ENCODE data around the gene CYLD. TPM values are rescaled to one million over a fixed set of nuclear protein-coding genes. Genes with fewer than 3 reads are reported as not detected.

Gene CYLD
- total and polyA plus RNA-seq, 2 experiments from 2014 or later, result 21.7 to 32.6 TPM

DNA sequence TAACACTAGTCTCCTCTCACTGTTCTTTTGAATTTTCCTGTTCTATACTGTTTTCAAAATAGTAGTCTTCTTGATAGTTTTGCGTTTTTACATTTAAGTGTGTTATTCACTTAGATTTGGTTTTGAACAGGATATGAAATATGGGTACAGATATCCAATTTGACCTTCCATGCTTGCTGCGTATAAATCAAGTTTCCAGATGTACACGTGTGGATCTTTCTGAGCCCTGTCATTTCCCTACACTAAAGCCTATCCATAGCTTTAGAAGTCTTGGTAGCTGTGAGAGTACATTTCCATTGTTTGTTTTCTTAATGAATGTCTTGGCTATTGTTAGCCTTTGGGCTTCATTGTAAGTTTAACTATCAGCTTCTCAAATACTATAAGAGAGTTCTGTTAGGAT is 20.4 kb downstream of the CYLD start:
- Histone ChIP-seq H3K27ac (no peak overlapping the region), H2AFZ (no peak overlapping the region), H3K27me3 (replicated peaks; ENCODE audit: insufficient read depth) (no peaks in the 10 kb centered on the region), H4K20me1 (ENCODE audit: insufficient read depth) (no peaks in the 10 kb centered on the region), H3K9me2 (ENCODE audit: insufficient read depth) (no peaks in the 10 kb centered on the region), H3K4me2 (ENCODE audit: unreplicated experiment) (no peak overlapping the region), H3K4me3 (no peak overlapping the region), H3K36me3 (ENCODE audit: low read depth) (peaks cover 30% of the 10 kb centered on the region), H3F3A (ENCODE audit: insufficient read depth) (no peaks in the 10 kb centered on the region), H3K9me3 (ENCODE audit: low read depth) (no peaks in the 10 kb centered on the region), H3K4me1 (ENCODE audit: insufficient read depth) (peaks cover 17% of the 10 kb centered on the region; the same call in 1 of the 2 replicates), H3K79me2 (ENCODE audit: insufficient read depth) (peaks cover 91% of the 10 kb centered on the region), H3K9ac (no peak overlapping the region)
- WGBS, 2 experiments (ENCODE audit: low coverage in 1 of 2, low lambda C conversion rate in 2 of 2, missing lambda C conversion rate in 2 of 2), result 98 to 99% methylated on average over 3 of the region's 3 CpGs
- no peak for DNase-seq
- TF ChIP-seq EZH2phosphoT487 (IDR thresholded peaks at IDR 0.05; ENCODE audit: insufficient read depth, low read depth) (no peak), EZH2 (IDR thresholded peaks at IDR 0.05; ENCODE audit: insufficient read depth, poor library complexity, severe bottlenecking) (no peak)
- in situ Hi-C loops (cut with MboI), result no loop called here

DNA sequence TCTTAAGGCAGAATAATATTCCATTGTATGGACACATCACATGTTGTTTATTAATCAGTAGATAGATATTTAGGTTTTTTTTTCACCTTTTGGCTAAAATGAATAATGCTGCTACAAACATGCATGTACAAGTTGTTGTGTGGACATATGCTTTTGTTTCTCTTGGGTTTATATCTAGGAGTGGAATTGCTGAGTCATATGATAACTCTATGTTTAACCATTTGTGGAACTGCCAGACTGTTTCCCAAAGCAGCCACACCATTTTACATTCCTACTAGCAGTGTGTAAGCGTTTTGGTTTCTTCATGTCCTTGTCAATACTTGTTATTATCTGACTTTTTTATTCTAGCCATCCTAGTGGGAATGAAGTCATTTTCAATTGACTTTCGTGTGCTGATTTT is 21.3 kb downstream of the CYLD start:
- Histone ChIP-seq H3K36me3 (ENCODE audit: low read depth) (peaks cover 30% of the 10 kb centered on the region), H3K9me3 (ENCODE audit: low read depth) (no peaks in the 10 kb centered on the region), H3K4me2 (ENCODE audit: unreplicated experiment) (no peak overlapping the region), H3K9me2 (ENCODE audit: insufficient read depth) (no peaks in the 10 kb centered on the region), H3F3A (ENCODE audit: insufficient read depth) (no peaks in the 10 kb centered on the region), H3K4me1 (ENCODE audit: insufficient read depth) (peaks cover 17% of the 10 kb centered on the region; the same call in 1 of the 2 replicates), H2AFZ (no peak overlapping the region), H3K27ac (no peak overlapping the region), H3K27me3 (replicated peaks; ENCODE audit: insufficient read depth) (no peaks in the 10 kb centered on the region), H3K79me2 (ENCODE audit: insufficient read depth) (peaks cover 86% of the 10 kb centered on the region), H3K9ac (no peak overlapping the region), H4K20me1 (ENCODE audit: insufficient read depth) (no peaks in the 10 kb centered on the region), H3K4me3 (no peak overlapping the region)
- 89 to 98% methylated on average over 2 of the region's 2 CpGs for WGBS, 2 experiments (ENCODE audit: low coverage in 1 of 2, low lambda C conversion rate in 2 of 2, missing lambda C conversion rate in 2 of 2)
- peak; percentile 30 for DNase-seq
- no peak for TF ChIP-seq EZH2 (IDR thresholded peaks at IDR 0.05; ENCODE audit: insufficient read depth, poor library complexity, severe bottlenecking)
- TF ChIP-seq EZH2phosphoT487 (IDR thresholded peaks at IDR 0.05; ENCODE audit: insufficient read depth, low read depth), result no peak
- in situ Hi-C loops (cut with MboI), result no loop called here

DNA sequence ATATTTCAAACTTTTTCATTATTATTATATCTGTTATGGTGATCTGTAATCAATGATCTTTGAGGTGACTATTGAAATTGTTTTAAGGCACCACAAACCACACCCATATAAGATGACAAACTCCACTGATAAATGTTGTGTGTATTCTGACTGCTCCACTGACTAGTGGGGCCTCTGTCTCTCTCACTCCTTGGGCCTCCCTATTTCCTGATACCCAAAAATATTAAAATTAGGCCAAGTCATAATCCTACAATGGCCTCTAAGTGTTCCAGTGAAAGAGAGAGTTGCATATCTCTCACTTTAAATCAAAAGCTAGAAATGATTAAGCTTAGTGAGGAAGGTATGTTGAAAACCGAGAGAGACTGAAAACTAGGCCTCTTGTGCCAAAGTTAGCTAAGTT is 23.4 kb downstream of the CYLD start:
- Histone ChIP-seq H3F3A (ENCODE audit: insufficient read depth) (no peaks in the 10 kb centered on the region), H3K4me1 (ENCODE audit: insufficient read depth) (peaks cover 17% of the 10 kb centered on the region; the same call in 1 of the 2 replicates), H3K9me2 (ENCODE audit: insufficient read depth) (no peaks in the 10 kb centered on the region), H3K9me3 (ENCODE audit: low read depth) (no peaks in the 10 kb centered on the region), H3K9ac (no peak overlapping the region), H3K36me3 (ENCODE audit: low read depth) (peaks cover 32% of the 10 kb centered on the region), H3K27ac (no peak overlapping the region), H4K20me1 (ENCODE audit: insufficient read depth) (no peaks in the 10 kb centered on the region), H3K27me3 (replicated peaks; ENCODE audit: insufficient read depth) (no peaks in the 10 kb centered on the region), H3K4me2 (ENCODE audit: unreplicated experiment) (no peak overlapping the region), H3K4me3 (no peak overlapping the region), H3K79me2 (ENCODE audit: insufficient read depth) (peaks cover 88% of the 10 kb centered on the region), H2AFZ (no peak overlapping the region)
- WGBS, 2 experiments (ENCODE audit: low coverage in 1 of 2, low lambda C conversion rate in 2 of 2, missing lambda C conversion rate in 2 of 2), result 94 to 95% methylated on average over 1 of the region's 1 CpG
- in situ Hi-C loops (cut with MboI), result no loop called here
- DNase-seq, result no peak
- TF ChIP-seq EZH2phosphoT487 (IDR thresholded peaks at IDR 0.05; ENCODE audit: insufficient read depth, low read depth), result no peak

DNA sequence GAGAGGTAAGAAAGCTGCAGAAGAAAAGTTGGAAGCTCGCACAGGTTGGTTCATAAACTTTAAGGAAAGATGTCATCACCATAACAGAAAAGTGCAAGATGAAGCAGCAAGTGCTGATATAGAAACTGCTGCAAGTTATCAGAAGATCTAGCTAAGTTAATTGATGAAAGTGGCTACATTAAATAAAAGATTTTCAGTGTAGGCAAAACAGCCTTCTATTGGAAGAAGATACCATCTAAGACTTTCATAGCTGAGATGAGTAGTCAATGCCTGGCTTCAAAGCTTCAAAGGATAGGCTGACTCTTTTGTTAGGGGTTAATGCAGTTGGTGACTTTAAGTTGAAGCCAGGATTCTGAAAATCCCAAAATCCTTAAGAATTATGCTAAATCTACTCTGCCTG is 24.0 kb downstream of the CYLD start:
- H3F3A ChIP-seq (ENCODE audit: insufficient read depth), result peaks cover 5% of the 10 kb centered on the region
- WGBS, 2 experiments (ENCODE audit: low coverage in 1 of 2, low lambda C conversion rate in 2 of 2, missing lambda C conversion rate in 2 of 2), result 86 to 100% methylated on average over 1 of the region's 1 CpG
- H3K9me2 ChIP-seq (ENCODE audit: insufficient read depth), result no peaks in the 10 kb centered on the region
- H3K79me2 ChIP-seq (ENCODE audit: insufficient read depth), result peaks cover 88% of the 10 kb centered on the region
- H3K27me3 ChIP-seq (replicated peaks; ENCODE audit: insufficient read depth), result no peaks in the 10 kb centered on the region
- TF ChIP-seq EZH2phosphoT487 (IDR thresholded peaks at IDR 0.05; ENCODE audit: insufficient read depth, low read depth) (no peak), EZH2 (IDR thresholded peaks at IDR 0.05; ENCODE audit: insufficient read depth, poor library complexity, severe bottlenecking) (no peak)
- peaks cover 19% of the 10 kb centered on the region for H3K4me1 ChIP-seq (ENCODE audit: insufficient read depth)
- H3K9ac ChIP-seq, result no peak overlapping the region
- H3K4me2 ChIP-seq (ENCODE audit: unreplicated experiment), result no peak overlapping the region
- no peak overlapping the region for H2AFZ ChIP-seq
- H4K20me1 ChIP-seq (ENCODE audit: insufficient read depth), result no peaks in the 10 kb centered on the region
- no peak overlapping the region for H3K27ac ChIP-seq
- in situ Hi-C loops (cut with MboI), result no loop called here
- H3K9me3 ChIP-seq (ENCODE audit: low read depth), result no peaks in the 10 kb centered on the region
- H3K36me3 ChIP-seq (ENCODE audit: low read depth), result peaks cover 28% of the 10 kb centered on the region
- DNase-seq, result no peak
- H3K4me3 ChIP-seq, result no peak overlapping the region

DNA sequence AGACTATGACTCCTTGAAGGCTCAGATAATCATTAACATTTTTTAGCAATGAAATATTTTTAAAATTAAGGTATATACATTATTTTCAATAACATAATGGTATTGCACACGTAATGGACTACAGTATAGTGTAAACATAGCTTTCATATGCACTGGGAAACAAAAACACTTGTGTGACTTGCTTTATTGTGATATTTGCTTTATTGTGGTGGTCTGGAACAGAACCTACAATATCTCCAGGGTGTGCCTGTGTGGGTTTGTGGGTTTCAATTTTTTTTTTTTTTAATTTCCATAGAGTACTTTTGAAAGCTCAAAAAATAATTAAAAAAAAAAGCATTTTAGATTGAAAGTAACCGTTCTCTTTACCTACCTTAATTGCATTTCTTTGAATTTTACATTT is 25.3 kb downstream of the CYLD start:
- no peak for TF ChIP-seq EZH2 (IDR thresholded peaks at IDR 0.05; ENCODE audit: insufficient read depth, poor library complexity, severe bottlenecking)
- no peak for TF ChIP-seq EZH2phosphoT487 (IDR thresholded peaks at IDR 0.05; ENCODE audit: insufficient read depth, low read depth)
- Histone ChIP-seq H3K9me2 (ENCODE audit: insufficient read depth) (no peaks in the 10 kb centered on the region), H3K4me3 (no peak overlapping the region), H3K9ac (no peak overlapping the region), H3K27me3 (replicated peaks; ENCODE audit: insufficient read depth) (no peaks in the 10 kb centered on the region), H3K79me2 (ENCODE audit: insufficient read depth) (peaks cover 83% of the 10 kb centered on the region), H3K27ac (no peak overlapping the region), H4K20me1 (ENCODE audit: insufficient read depth) (no peaks in the 10 kb centered on the region), H3K9me3 (ENCODE audit: low read depth) (no peaks in the 10 kb centered on the region), H2AFZ (no peak overlapping the region), H3F3A (ENCODE audit: insufficient read depth) (peaks cover 16% of the 10 kb centered on the region), H3K4me1 (ENCODE audit: insufficient read depth) (peaks cover 30% of the 10 kb centered on the region), H3K4me2 (ENCODE audit: unreplicated experiment) (no peak overlapping the region), H3K36me3 (ENCODE audit: low read depth) (peaks cover 28% of the 10 kb centered on the region)
- in situ Hi-C loops (cut with MboI), result no loop called here
- WGBS, 2 experiments (ENCODE audit: low coverage in 1 of 2, low lambda C conversion rate in 2 of 2, missing lambda C conversion rate in 2 of 2), result 94 to 95% methylated on average over 2 of the region's 2 CpGs
- DNase-seq, result no peak
